GM18526 (cell line): Measurements from ENCODE around the gene RFFL.

Experiments used
- POLR2A ChIP-seq: IDR thresholded peaks from 3 replicates; pipeline ENCODE4 v1.6.1; 2011; ENCODE audit not compliant: insufficient read length; ENCODE audit errors: extremely low read depth

Gene RFFL

DNA sequence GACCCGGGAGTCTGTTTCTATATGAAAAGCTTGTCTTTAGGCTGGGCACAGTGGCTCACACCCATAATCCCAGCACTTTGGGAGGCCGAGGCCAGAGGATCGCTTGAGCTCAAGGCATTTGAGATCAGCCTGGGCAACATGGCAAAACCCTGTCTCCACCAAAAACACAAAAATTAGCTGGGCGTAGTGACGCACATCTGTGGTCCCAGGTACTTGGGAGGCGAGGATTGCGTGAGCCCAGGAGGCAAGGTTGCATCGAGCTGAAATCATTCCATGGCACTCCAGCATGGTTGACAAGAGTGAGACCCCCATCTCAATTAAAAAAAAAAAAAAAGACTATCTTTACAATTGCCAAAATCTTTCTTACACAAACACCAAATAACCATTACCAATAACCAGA is 22.7 kb upstream of the RFFL start:
- TF ChIP-seq POLR2A, result no peak

DNA sequence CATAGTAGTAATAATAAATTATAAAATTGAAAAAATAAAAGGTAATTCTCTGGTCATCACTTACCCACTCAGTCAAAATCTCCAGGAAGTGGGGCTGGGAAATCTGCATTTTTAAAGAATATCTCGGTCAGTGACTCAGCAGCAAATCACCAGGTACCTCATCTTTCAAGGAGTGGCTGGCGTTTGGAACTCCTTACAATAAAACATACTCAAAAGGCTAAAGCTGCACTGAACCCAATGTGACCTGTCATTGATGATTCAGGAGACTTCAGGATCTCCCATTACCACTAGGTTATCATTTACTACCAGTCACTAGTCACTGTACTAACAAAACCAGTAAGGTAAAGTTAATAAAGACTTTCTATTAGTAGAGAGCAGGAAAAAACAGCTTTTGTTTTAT is 21.5 kb upstream of the RFFL start:
- no peak for TF ChIP-seq POLR2A

GRCh38 chr17:35083071-35083470 is 19.6 kb upstream of the RFFL start:
- no peak for TF ChIP-seq POLR2A

DNA sequence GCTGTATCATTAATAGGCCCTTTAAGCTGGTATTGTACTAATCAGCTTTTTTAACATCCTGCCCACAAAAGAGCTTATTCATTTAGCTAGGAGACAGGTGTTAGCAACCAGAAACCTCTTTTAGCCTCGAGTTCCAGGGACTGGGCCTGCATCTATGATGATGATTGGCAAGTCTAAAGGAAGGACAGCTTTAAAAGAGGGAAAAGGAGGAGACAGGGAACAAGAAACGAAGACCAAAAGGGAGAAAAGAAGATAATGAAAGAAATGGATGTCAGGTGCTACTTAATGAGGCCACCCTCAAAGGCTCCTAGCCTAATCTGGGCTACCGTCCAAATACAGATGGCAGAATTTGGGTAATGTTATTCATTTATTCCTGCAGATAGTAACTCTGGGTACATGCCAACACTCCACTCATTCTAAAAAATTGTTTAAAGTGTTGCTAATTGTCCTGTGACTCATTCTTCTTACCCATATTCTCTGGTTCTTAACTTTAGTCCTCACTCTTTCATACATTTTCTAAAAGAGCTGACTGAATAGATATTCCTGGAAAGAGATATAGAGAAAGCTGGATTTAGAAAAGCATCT is 18.7 kb upstream of the RFFL start:
- TF ChIP-seq POLR2A, result no peak

DNA sequence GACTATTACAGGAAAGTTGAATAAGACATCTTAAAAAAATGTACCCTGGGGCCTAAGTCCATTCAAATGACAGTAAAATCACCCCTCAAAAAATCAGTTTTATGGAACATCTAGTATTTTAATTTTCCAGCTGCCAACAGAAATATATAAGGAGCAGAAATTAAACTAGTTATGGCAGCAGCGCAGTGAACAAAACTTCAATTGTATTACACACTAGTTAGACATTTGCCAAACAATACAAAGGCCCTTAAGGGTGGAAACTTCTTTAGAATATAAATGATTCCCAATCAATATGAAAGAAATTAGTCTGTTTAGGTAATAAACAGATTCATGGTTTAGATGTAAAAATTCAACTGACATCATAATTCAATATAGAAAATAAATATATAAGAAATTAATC is 18.1 kb upstream of the RFFL start:
- TF ChIP-seq POLR2A, result no peak

GRCh38 chr17:35080536-35080935 is 17.0 kb upstream of the RFFL start:
- TF ChIP-seq POLR2A, result peak; percentile 18

DNA sequence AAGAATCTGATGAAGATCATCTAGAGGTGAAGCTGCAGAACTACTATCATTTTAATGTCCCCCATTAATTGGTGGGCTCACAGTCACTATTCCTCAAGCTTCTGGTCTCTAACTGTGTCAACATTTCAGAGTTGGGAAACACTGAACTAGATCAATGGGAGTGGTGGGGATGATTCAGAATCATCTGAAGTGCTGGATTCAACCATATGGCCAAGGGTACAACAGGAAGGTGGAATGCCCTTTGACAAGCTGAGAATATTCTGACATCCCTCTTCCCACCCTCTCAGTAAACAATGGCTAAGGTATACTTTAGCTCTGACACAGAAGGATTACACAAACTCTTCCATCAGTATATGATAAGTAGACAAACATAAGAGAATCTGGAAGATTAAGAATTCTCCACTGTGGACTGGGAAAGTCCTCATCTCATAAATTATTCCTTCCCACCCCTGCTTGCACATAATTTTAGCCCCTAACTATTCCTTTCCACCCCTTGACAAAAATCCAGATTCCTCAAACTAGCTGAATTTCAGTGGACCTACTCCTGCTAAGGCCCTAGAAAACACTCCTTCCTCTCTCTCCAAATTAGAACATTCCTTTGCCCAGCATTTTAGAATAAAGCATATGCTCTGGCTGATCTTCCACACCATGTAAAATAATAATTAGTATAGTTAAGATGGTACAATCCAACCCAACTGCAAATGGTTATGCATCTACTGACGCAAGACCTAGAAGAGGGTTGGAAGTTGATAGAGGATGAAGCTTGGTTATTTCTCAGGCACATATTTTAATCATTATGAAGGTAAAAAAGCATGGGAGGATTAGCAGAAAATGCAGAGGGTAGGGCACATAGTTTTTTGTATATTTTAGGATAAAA is 16.3 kb upstream of the RFFL start:
- TF ChIP-seq POLR2A, result no peak

DNA sequence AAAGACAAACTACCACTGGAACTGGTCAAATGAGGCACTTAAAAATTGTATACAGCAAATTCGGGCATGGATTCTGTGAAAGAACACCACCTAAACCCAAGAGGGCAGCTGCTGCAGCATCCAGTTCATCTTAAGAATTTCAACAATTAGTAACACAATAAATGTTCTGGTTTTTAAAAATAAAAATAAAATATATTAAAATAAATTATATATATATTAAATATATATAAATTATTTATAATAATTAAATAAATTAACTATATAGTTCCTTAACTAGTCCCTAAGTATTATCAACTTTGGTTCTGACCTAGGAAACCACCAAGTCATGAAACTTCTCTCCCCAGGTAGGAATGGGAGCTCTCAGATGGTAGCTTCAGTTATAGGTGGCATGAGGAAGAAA is 13.4 kb upstream of the RFFL start:
- no peak for TF ChIP-seq POLR2A

- no peak for TF ChIP-seq POLR2A
Measured at GRCh38 chr17:35074711-35075707, 11.5 kb upstream of the RFFL start.

- no peak for TF ChIP-seq POLR2A
Measured at GRCh38 chr17:35073991-35074627, 10.6 kb upstream of the RFFL start.

GRCh38 chr17:35073183-35073790 is 9.8 kb upstream of the RFFL start:
- no peak for TF ChIP-seq POLR2A

GRCh38 chr17:35069311-35069710 is 5.8 kb upstream of the RFFL start:
- no peak for TF ChIP-seq POLR2A

DNA sequence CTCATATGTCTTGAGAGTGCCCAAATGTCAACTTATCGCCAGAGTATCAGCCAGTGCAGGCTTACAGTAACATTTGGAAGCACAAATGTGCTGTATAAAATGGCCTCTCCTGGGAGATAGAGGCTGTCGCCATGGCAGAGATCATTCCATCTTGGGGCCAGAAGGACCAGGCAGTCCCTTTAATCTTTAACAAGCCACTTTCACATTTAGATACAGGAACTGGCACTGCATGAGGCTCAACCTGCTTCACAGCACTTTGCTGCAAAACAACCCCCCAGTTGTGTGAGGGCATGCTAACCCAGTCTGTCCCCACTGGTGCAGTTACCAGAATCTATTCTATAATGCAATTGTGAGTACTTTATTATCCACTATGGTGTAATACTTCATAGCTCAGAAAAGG is 4.7 kb upstream of the RFFL start:
- peak; percentile 22 for TF ChIP-seq POLR2A

DNA sequence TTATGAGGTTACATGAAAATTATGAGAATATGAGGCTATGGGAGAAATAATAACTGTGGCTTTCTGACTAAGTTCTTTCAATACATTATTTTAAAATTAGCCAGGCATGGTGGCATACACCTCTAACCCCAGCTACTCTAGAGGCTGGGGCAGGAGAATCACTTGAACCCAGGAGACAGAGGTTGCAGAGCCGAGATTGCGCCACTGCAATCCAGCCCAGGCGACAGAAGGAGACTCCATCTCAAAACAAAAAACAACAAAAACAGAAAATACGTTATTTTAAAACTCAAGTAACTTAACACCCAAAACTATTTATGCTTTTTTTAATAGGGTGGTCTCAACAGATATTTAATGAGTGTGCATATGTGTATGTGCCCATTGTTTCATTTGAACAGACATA is 2.4 kb upstream of the RFFL start:
- no peak for TF ChIP-seq POLR2A
